HG03354 (cell line): Measurements from ENCODE around the gene NDST4.

Source experiments
- ATAC-seq: cut with Tn5 transposase; IDR thresholded peaks from one replicate; pipeline ENCODE4 v1.9.1; 2021; ENCODE audit warnings: mild to moderate bottlenecking; ENCODE audit not compliant: unreplicated experiment, poor library complexity, severe bottlenecking

Gene NDST4

GRCh38 chr4:115113506-115114106 is at the start of gene NDST4:
Gene NDST4, minus strand, starts transcription at chr4:115113620. Its CDS starts 36,584 bp downstream, at chr4:115077036.
- no peak for ATAC-seq

GRCh38 chr4:115159141-115159540 is 45.7 kb upstream of the NDST4 start:
- no peak for ATAC-seq

- ATAC-seq: no peak
Observed at GRCh38 chr4:115158296-115158695, 44.9 kb upstream of the NDST4 start.

- no peak for ATAC-seq
Observed at GRCh38 chr4:115154826-115155225, 41.4 kb upstream of the NDST4 start.

- ATAC-seq: no peak
Observed at GRCh38 chr4:115152965-115153364, 39.5 kb upstream of the NDST4 start.

- ATAC-seq: peak; percentile 75
Observed at GRCh38 chr4:115152081-115152480, 38.7 kb upstream of the NDST4 start.

GRCh38 chr4:115149106-115149505 is 35.7 kb upstream of the NDST4 start:
- ATAC-seq: no peak

GRCh38 chr4:115145393-115146160 is 32.2 kb upstream of the NDST4 start:
- ATAC-seq: no peak

- no peak for ATAC-seq
Observed at GRCh38 chr4:115128037-115128436, 14.6 kb upstream of the NDST4 start.

- ATAC-seq: no peak
Observed at GRCh38 chr4:115126491-115126890, 13.1 kb upstream of the NDST4 start.

GRCh38 chr4:115121351-115122043 is 8.1 kb upstream of the NDST4 start:
- ATAC-seq: no peak

GRCh38 chr4:115119804-115120352 is 6.5 kb upstream of the NDST4 start:
- no peak for ATAC-seq

GRCh38 chr4:115117651-115118050 is 4.2 kb upstream of the NDST4 start:
- no peak for ATAC-seq

- no peak for ATAC-seq
Observed at GRCh38 chr4:115110191-115111181, 2.9 kb downstream of the NDST4 start.

- no peak for ATAC-seq
Observed at GRCh38 chr4:115108850-115109249, 4.6 kb downstream of the NDST4 start.

- no peak for ATAC-seq
Observed at GRCh38 chr4:115107411-115107810, 6.0 kb downstream of the NDST4 start.

- ATAC-seq: no peak
Observed at GRCh38 chr4:115101675-115102074, 11.7 kb downstream of the NDST4 start.

GRCh38 chr4:115090483-115091075 is 22.8 kb downstream of the NDST4 start:
- peak; percentile 85 for ATAC-seq

GRCh38 chr4:115082633-115083032 is 30.8 kb downstream of the NDST4 start:
- no peak for ATAC-seq
